GM12878 (cell line): ENCODE data around the gene THBS1. TPM values are rescaled to one million over a fixed set of nuclear protein-coding genes. Genes with fewer than 3 reads are reported as not detected.

Source experiments
- ATAC-seq: fragments of 200-7000 bp; cut with Tn5 transposase; 3 replicates; pipeline ENCODE4 v1.9.1; 2020; ENCODE audit warnings: mild to moderate bottlenecking, moderate library complexity
- BruUV-seq: library from RNA; stranded (reverse); fragments of 400-500 nt; replicated peaks from 2 replicates; lab custom pipeline; 2021; lab: Mats Ljungman, UMichigan
- CTCF ChIA-PET: fragments of 300-600 bp; sonication (Branson Sonifier 250); formaldehyde crosslinking; extraction: SDS; loops from one replicate; lab custom pipeline; 2021; ENCODE audit warnings: inconsistent platforms; lab: Yijun Ruan, JAX
- POLR2A ChIA-PET: fragments of 350-600 bp; formaldehyde crosslinking; extraction: SDS; loops from one replicate; lab custom pipeline; 2021; ENCODE audit warnings: inconsistent platforms; lab: Charles Lee
- RAD21 ChIA-PET: fragments of 300-600 bp; sonication (Branson Sonifier 250); formaldehyde crosslinking; loops from one replicate; lab custom pipeline; 2023; ENCODE audit warnings: antibody characterized with exemption; ENCODE audit not compliant: unreplicated experiment; lab: Charles Lee
- SMC1A ChIA-PET: fragments of 300-600 bp; sonication (Branson Sonifier 250); formaldehyde crosslinking; loops from one replicate; lab custom pipeline; 2023; ENCODE audit not compliant: unreplicated experiment, uncharacterized antibody; lab: Charles Lee
- DNase-seq: peaks from one replicate; pipeline ENCODE4 v3.0.0-alpha.2; 2011; ENCODE audit warnings: low read depth, low spot score
- FAIRE-seq: peaks from 3 replicates; lab custom pipeline; 2011; peaks lifted over from hg19 to GRCh38; lab: Jason Lieb, UNC
- H2AFZ ChIP-seq: 2 replicates; pipeline ENCODE4 v1.6.0; 2011; ENCODE audit warnings: low read depth, low read length, control low read depth; ENCODE audit not compliant: control insufficient read depth
- H3K27ac ChIP-seq: 2 replicates; pipeline ENCODE4 v1.5.1; 2011; ENCODE audit warnings: control low read depth; ENCODE audit not compliant: control insufficient read depth, insufficient read depth
- H3K27me3 ChIP-seq, 2 experiments: replicated peaks in 1 of 2; 2 replicates each; pipeline versions ENCODE4 v1.6.0 to v1.6.1; 2011; ENCODE audit warnings: low read length in 1 of 2; ENCODE audit not compliant: control insufficient read depth in 2 of 2, insufficient read depth in 2 of 2
- H3K36me3 ChIP-seq, 2 experiments: 2 replicates each; pipeline ENCODE4 v1.5.1; 2011; ENCODE audit warnings: low read length in 1 of 2; ENCODE audit not compliant: control insufficient read depth in 2 of 2, insufficient read depth in 2 of 2
- H3K4me1 ChIP-seq: 2 replicates; pipeline ENCODE4 v1.6.1; 2011; ENCODE audit warnings: mild to moderate bottlenecking, low read length, moderate library complexity, mixed read lengths; ENCODE audit not compliant: control insufficient read depth, insufficient read depth
- H3K4me2 ChIP-seq: 2 replicates; pipeline ENCODE4 v1.6.0; 2011; ENCODE audit warnings: control low read depth; ENCODE audit not compliant: control insufficient read depth, insufficient read depth
- H3K4me3 ChIP-seq: fragments of 200-600 bp; sonication (generic); 2 replicates; pipeline ENCODE4 v1.5.1; 2016
- H3K79me2 ChIP-seq: 2 replicates; pipeline ENCODE4 v1.6.0; 2011; ENCODE audit warnings: low read length; ENCODE audit not compliant: control insufficient read depth, insufficient read depth
- H3K9ac ChIP-seq: 2 replicates; pipeline ENCODE4 v1.8.0; 2011; ENCODE audit warnings: low read length, control low read depth, mixed read lengths; ENCODE audit not compliant: control insufficient read depth, insufficient read depth
- H3K9me3 ChIP-seq: replicated peaks from 3 replicates; pipeline ENCODE4 v1.5.1; 2011; ENCODE audit warnings: mild to moderate bottlenecking, low read length; ENCODE audit not compliant: control insufficient read depth, insufficient read depth
- H4K20me1 ChIP-seq: 2 replicates; pipeline ENCODE4 v1.6.0; 2011; ENCODE audit not compliant: control insufficient read depth, insufficient read depth
- CBX3 ChIP-seq: fragments of 200-600 bp; sonication (generic); IDR thresholded peaks from 2 replicates; pipeline ENCODE4 v1.6.1; 2016; ENCODE audit warnings: low read depth, borderline replicate concordance
- CEBPB ChIP-seq, 2 experiments: fragments of 150-350 bp in 1 of 2; IDR thresholded peaks; 2 replicates each; pipeline ENCODE4 v1.6.1; 2012 to 2014; ENCODE audit warnings: low read depth in 2 of 2, low read length in 2 of 2, borderline replicate concordance in 1 of 2, inconsistent platforms in 1 of 2
- MEF2A ChIP-seq: IDR thresholded peaks from 2 replicates; pipeline ENCODE4 v1.6.1; 2011; ENCODE audit warnings: low read depth, mild to moderate bottlenecking, low read length, moderate library complexity; ENCODE audit not compliant: insufficient read depth
- MYB ChIP-seq: fragments of 150-350 bp; IDR thresholded peaks from 2 replicates; pipeline ENCODE4 v1.6.1; 2014; ENCODE audit warnings: mild to moderate bottlenecking, low read depth, low read length, borderline replicate concordance
- NFXL1 ChIP-seq: fragments of 450-650 bp; IDR thresholded peaks from 2 replicates; pipeline ENCODE4 v1.6.1; 2017; ENCODE audit warnings: antibody characterized with exemption, mild to moderate bottlenecking, borderline replicate concordance
- NR2C1 ChIP-seq: fragments of 450-650 bp; IDR thresholded peaks from 2 replicates; pipeline ENCODE4 v1.6.1; 2017; ENCODE audit warnings: antibody characterized with exemption, mild to moderate bottlenecking, moderate library complexity
- RAD51 ChIP-seq: fragments of 450-650 bp; IDR thresholded peaks from 2 replicates; pipeline ENCODE4 v1.6.1; 2016; ENCODE audit warnings: moderate library complexity, mild to moderate bottlenecking, inconsistent platforms
- WGBS: methylation state at CpG from one replicate; pipeline ENCODE4 v1.1.6; 2016; ENCODE audit warnings: low lambda C conversion rate; ENCODE audit not compliant: insufficient replicate concordance, insufficient coverage; ENCODE audit errors: missing lambda C conversion rate; 5-methylcytosine and 5-hydroxymethylcytosine counted together
- in situ Hi-C: fragments of 300-500 bp; cut with MboI; formaldehyde crosslinking; loops from 9 replicates; pipeline ENCODE4 v1.14.3; 2018; ENCODE audit warnings: mixed read lengths
- intact Hi-C: fragments of 100-400 bp; cut with micrococcal nuclease; formaldehyde crosslinking; loops from one replicate; pipeline ENCODE4 v1.14.2; 2022; ENCODE audit not compliant: unreplicated experiment
- polyA plus RNA-seq, 11 experiments: library from polyadenylated mRNA; depleted of rRNA in 4 of 11; unstranded in 6 of 11; stranded (reverse) in 5 of 11; fragments of >200 nt; fragmentation: Nextera tagmentation in 4 of 11; fragmentation: Illumina TruSeq in 1 of 11; extraction: Ambion mirVana in 4 of 11; extraction: Trizol in 1 of 11; gene quantifications; 1 replicate in 1 of 11; 2 replicates in 10 of 11; pipeline versions ENCODE4 v1.2.1 to v1.2.3, GENCODE V29; 2011 to 2016; ENCODE audit warnings: inconsistent platforms in 2 of 11, missing spikeins in 2 of 11, low read depth in 1 of 11
- total RNA-seq, 4 experiments: library from RNA; depleted of rRNA in 3 of 4; stranded (reverse); fragments of >200 nt in 3 of 4; fragmentation: Illumina TruSeq in 1 of 4; extraction: Trizol in 1 of 4; gene quantifications; 2 replicates each; pipeline versions ENCODE4 v1.2.1 to v1.2.3, GENCODE V29; 2013 to 2021
- TF ChIP-seq, protein P1 (sequence below), 3 experiments: IDR thresholded peaks in 2 of 3; conservative IDR thresholded peaks in 1 of 3; 2 replicates each; pipeline ENCODE4 v1.5.1; 2011; ENCODE audit warnings: low read depth in 3 of 3, low read length in 3 of 3, mild to moderate bottlenecking in 3 of 3, control low read depth in 2 of 3, moderate library complexity in 2 of 3, inconsistent platforms in 1 of 3, mixed read lengths in 1 of 3; ENCODE audit not compliant: control insufficient read depth in 2 of 3, insufficient read depth in 1 of 3; ENCODE audit errors: extremely low read depth in 1 of 3

THBS1 gene
- total and polyA plus RNA-seq, 10 of the 15 experiments (the other 5 are each of a cell fraction or from before 2014, with no cell fraction given) = under 0.01 to 1.5 (median 0.23) TPM; not detected in 3

GRCh38 chr15:39585871-39586301 is 5.0 kb downstream of the THBS1 start:
- intact Hi-C loops = no loop called here
- ChIA-PET POLR2A (no interaction called here), SMC1A (interaction anchor here (0.6 to 2.7 kb wide), 2 partner anchors 140 to 171 kb away, joined by 3 to 27 read pairs; no protein-coding TSS in a partner anchor), RAD21 (interaction anchor here (2.9 kb wide), 1 partner anchor 172 kb away, joined by 23 read pairs; no protein-coding TSS in a partner anchor), CTCF (interaction anchor here (0.9 to 8.5 kb wide), 6 partner anchors 9 to 1144 kb away, joined by 3 to 68 read pairs (median 3); no protein-coding TSS in a partner anchor)
- no peak for TF ChIP-seq NR2C1
- no peak for TF ChIP-seq NFXL1
- TF ChIP-seq RAD51 = no peak
- no peak for TF ChIP-seq CBX3
- TF ChIP-seq MYB = no peak
- TF ChIP-seq CEBPB (IDR thresholded peaks at IDR 0.05; ENCODE audit: borderline replicate concordance in 1 of 2, low read depth in 2 of 2, low read length in 2 of 2) = no peak
- no peak for TF ChIP-seq MEF2A
- TF ChIP-seq, protein P1, sequence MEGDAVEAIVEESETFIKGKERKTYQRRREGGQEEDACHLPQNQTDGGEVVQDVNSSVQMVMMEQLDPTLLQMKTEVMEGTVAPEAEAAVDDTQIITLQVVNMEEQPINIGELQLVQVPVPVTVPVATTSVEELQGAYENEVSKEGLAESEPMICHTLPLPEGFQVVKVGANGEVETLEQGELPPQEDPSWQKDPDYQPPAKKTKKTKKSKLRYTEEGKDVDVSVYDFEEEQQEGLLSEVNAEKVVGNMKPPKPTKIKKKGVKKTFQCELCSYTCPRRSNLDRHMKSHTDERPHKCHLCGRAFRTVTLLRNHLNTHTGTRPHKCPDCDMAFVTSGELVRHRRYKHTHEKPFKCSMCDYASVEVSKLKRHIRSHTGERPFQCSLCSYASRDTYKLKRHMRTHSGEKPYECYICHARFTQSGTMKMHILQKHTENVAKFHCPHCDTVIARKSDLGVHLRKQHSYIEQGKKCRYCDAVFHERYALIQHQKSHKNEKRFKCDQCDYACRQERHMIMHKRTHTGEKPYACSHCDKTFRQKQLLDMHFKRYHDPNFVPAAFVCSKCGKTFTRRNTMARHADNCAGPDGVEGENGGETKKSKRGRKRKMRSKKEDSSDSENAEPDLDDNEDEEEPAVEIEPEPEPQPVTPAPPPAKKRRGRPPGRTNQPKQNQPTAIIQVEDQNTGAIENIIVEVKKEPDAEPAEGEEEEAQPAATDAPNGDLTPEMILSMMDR (IDR thresholded peaks at IDR 0.05 in 2 of 3, conservative IDR thresholded peaks at IDR 0.05 in 1 of 3; ENCODE audit: control insufficient read depth in 2 of 3, extremely low read depth in 1 of 3, insufficient read depth in 1 of 3, low read depth in 3 of 3, low read length in 3 of 3) = no peak
- Histone ChIP-seq H3K4me1 (no peaks in the 10 kb centered on the region), H3K4me2 (no peak overlapping the region), H3K27me3 (peaks cover 4 to 5% of the 10 kb centered on the region in 2 experiments), H2AFZ (no peak overlapping the region), H3K9me3 (no peaks in the 10 kb centered on the region), H3K36me3 (no peaks in the 10 kb centered on the region), H4K20me1 (no peaks in the 10 kb centered on the region), H3K9ac (no peak overlapping the region), H3K4me3 (no peak overlapping the region), H3K27ac (no peak overlapping the region), H3K79me2 (no peaks in the 10 kb centered on the region)
- ATAC-seq = no peak
- WGBS = 19% methylated on average over 4 of the region's 4 CpGs
- no peak for FAIRE-seq
- no peak for DNase-seq
- no TSS peak for BruUV-seq
- in situ Hi-C loops = loop anchor here (25.0 kb wide), 1 partner anchor 774 kb away; no protein-coding TSS in a partner anchor
